ENCODE data around the gene ATP6V1D.

Gene ATP6V1D

GRCh38 chr14:67370830-67371229 is 11.2 kb upstream of the ATP6V1D start:
- TF ChIP-seq CTCF (conservative IDR thresholded peaks at IDR 0.05; ENCODE audit: low read length): no peak
- DNase-seq (ENCODE audit: low read depth): no peak
- no peak overlapping the region for H3K4me3 ChIP-seq (ENCODE audit: low read length)

GRCh38 chr14:67365476-67365875 is 5.9 kb upstream of the ATP6V1D start:
- H3K4me3 ChIP-seq (ENCODE audit: low read length): no peak overlapping the region
- no peak for TF ChIP-seq CTCF (conservative IDR thresholded peaks at IDR 0.05; ENCODE audit: low read length)
- DNase-seq (ENCODE audit: low read depth): no peak

GRCh38 chr14:67360470-67361206 is 1.0 kb upstream of the ATP6V1D start:
- no peak for TF ChIP-seq CTCF (conservative IDR thresholded peaks at IDR 0.05; ENCODE audit: low read length)
- no peak for DNase-seq (ENCODE audit: low read depth)
- peak overlapping the region; percentile 95 for H3K4me3 ChIP-seq (ENCODE audit: low read length)

- peak; percentile 64 for DNase-seq (ENCODE audit: low read depth)
- H3K4me3 ChIP-seq (ENCODE audit: low read length): peak overlapping the region; percentile 95
- TF ChIP-seq CTCF (conservative IDR thresholded peaks at IDR 0.05; ENCODE audit: low read length): no peak
Measured at GRCh38 chr14:67358924-67359774, 455 bp downstream of the ATP6V1D start.

- no peak for TF ChIP-seq CTCF (conservative IDR thresholded peaks at IDR 0.05; ENCODE audit: low read length)
- peak overlapping the region; percentile 95 for H3K4me3 ChIP-seq (ENCODE audit: low read length)
- DNase-seq (ENCODE audit: low read depth): peak; percentile 23
Measured at GRCh38 chr14:67357969-67358354, 1.6 kb downstream of the ATP6V1D start.

GRCh38 chr14:67357186-67357968 is 2.2 kb downstream of the ATP6V1D start:
- TF ChIP-seq CTCF (conservative IDR thresholded peaks at IDR 0.05; ENCODE audit: low read length): no peak
- H3K4me3 ChIP-seq (ENCODE audit: low read length): peak overlapping the region; percentile 95
- no peak for DNase-seq (ENCODE audit: low read depth)

Measured in AG10803 (cell line).